ENCODE results near the gene ARHGAP18.

Gene ARHGAP18

DNA sequence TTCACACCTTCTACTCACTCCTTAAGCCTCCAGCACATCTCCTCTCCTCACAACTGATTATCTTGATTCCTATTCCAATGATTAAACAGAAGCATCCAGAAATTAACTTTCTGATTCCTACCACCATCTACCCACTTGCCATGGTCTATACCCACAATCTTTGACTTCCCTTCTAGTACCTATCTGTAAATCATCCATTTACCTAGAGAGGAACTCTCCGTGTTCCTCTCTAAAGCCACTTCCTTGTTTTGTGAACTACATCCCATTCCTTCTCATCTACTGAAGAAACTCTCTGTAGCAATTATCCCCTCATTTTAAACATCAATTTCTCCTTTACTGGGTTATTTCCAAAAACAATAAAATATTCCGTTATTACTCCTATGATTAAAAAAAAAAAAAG, 167.3 kb downstream of the ARHGAP18 start:
- no peak for DNase-seq (ENCODE audit: low read depth)
- H3K4me3 ChIP-seq (replicated peaks; ENCODE audit: low read depth, low read length), result no peak overlapping the region
- TF ChIP-seq, protein P1, sequence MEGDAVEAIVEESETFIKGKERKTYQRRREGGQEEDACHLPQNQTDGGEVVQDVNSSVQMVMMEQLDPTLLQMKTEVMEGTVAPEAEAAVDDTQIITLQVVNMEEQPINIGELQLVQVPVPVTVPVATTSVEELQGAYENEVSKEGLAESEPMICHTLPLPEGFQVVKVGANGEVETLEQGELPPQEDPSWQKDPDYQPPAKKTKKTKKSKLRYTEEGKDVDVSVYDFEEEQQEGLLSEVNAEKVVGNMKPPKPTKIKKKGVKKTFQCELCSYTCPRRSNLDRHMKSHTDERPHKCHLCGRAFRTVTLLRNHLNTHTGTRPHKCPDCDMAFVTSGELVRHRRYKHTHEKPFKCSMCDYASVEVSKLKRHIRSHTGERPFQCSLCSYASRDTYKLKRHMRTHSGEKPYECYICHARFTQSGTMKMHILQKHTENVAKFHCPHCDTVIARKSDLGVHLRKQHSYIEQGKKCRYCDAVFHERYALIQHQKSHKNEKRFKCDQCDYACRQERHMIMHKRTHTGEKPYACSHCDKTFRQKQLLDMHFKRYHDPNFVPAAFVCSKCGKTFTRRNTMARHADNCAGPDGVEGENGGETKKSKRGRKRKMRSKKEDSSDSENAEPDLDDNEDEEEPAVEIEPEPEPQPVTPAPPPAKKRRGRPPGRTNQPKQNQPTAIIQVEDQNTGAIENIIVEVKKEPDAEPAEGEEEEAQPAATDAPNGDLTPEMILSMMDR (IDR thresholded peaks at IDR 0.05; ENCODE audit: low read length, missing control alignments), result no peak

DNA sequence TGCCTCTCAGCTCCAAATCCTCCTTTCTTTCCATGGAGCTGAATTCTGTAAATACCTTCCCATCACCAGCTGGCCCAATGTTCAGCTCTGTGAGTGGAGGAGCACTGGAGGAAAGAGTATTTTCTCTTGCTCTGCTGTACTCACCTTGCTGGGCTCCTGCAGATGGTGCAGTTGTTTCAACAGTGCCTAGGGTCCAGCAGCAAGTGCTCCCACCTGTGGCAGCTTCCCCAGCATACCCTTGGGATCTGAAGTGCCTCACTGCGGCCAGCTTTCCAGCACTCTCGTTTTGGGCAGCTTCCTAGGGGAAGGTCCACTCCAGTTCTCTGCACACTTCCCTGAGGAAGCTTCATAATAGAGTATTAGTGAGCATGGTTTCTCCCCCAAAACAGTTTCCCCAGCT, 170.9 kb downstream of the ARHGAP18 start:
- no peak overlapping the region for H3K4me3 ChIP-seq (replicated peaks; ENCODE audit: low read depth, low read length)
- DNase-seq (ENCODE audit: low read depth), result no peak
- TF ChIP-seq, protein P1 (IDR thresholded peaks at IDR 0.05; ENCODE audit: low read length, missing control alignments), result no peak

DNA sequence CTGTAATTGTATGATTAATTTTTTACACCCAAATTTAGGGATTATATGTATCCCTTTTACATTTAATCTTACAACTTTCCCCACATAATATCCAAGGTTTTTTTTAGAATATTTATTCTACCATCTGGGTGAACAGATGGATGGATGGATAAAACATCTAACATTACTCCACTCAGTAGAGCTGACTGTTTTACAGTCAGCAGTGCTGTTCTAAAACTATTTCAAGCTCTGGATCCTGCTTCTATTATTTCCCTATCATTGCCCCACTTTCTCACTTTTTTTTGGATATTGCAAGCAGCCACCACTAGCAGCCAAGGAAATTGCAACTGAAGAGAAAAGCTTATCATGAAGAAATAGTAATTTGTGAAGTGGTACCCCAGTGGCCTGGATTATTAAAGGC, 173.7 kb downstream of the ARHGAP18 start:
- no peak overlapping the region for H3K4me3 ChIP-seq (replicated peaks; ENCODE audit: low read depth, low read length)
- TF ChIP-seq, protein P1 (IDR thresholded peaks at IDR 0.05; ENCODE audit: low read length, missing control alignments), result no peak
- DNase-seq (ENCODE audit: low read depth), result no peak

DNA sequence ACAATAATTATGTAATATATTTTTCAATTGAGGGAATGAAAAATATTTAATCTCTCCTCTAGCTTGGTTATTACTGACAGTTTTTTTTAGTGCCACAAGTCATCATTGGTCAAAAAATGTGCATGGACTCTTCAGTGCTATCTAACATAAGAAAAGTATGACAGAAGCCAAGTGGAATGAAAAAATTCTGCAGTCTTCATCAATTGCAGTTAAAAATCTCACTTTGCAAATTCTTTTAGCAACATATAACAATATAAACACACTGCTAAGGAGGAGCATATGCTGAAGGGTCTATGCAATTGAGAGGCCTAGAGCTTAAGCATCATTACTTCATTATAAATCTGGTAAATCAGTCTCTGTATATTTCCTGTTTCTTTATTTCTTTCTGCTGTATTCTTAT, 175.1 kb downstream of the ARHGAP18 start:
- TF ChIP-seq, protein P1 (IDR thresholded peaks at IDR 0.05; ENCODE audit: low read length, missing control alignments), result no peak
- H3K4me3 ChIP-seq (replicated peaks; ENCODE audit: low read depth, low read length), result no peak overlapping the region

More for the DNA sequence above, 175.1 kb downstream of the ARHGAP18 start:
- no peak for DNase-seq (ENCODE audit: low read depth)

All from fibroblast of pulmonary artery (primary cell).